ENCODE measurements around the gene DAGLA. TPM values are rescaled to one million over a fixed set of nuclear protein-coding genes. Genes with fewer than 3 reads are reported as not detected.

DAGLA gene
- total RNA-seq, 2 donors from 2014 or later = 7.0 to 9.9 TPM

DNA sequence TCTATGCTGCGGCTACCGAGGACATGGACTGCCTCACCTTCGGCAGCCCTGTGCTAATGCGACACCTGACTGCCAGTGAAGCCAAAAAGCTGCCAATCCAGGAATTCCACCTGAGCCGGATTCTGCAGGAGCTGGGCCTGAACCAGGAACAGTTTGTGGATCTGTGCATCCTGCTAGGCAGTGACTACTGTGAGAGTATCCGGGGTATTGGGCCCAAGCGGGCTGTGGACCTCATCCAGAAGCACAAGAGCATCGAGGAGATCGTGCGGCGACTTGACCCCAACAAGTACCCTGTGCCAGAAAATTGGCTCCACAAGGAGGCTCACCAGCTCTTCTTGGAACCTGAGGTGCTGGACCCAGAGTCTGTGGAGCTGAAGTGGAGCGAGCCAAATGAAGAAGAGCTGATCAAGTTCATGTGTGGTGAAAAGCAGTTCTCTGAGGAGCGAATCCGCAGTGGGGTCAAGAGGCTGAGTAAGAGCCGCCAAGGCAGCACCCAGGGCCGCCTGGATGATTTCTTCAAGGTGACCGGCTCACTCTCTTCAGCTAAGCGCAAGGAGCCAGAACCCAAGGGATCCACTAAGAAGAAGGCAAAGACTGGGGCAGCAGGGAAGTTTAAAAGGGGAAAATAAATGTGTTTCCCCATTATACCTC lies 115.8 kb downstream of the DAGLA start:
- ATAC-seq (no peak), DNase-seq (no peak)
- Histone ChIP-seq H3K36me3 (replicated peaks in 1 of 2; ENCODE audit: insufficient read depth in 1 of 2, low read depth in 2 of 2) (peaks cover 0 to 5% of the 10 kb centered on the region in 2 donors), H3K4me3 (no peak overlapping the region), H3K9me3 (no peaks in the 10 kb centered on the region), H3K27me3 (no peaks in the 10 kb centered on the region), H3K27ac (no peak overlapping the region), H3K4me1 (peaks cover 25% of the 10 kb centered on the region)
- intact Hi-C loops (cut with DNase I) = no loop called here
- WGBS, 2 donors = 86 to 87% methylated on average over 9 to 18 of the region's 18 CpGs
- no peak for TF ChIP-seq POLR2A (IDR thresholded peaks at IDR 0.05)
- TF ChIP-seq, protein P1, sequence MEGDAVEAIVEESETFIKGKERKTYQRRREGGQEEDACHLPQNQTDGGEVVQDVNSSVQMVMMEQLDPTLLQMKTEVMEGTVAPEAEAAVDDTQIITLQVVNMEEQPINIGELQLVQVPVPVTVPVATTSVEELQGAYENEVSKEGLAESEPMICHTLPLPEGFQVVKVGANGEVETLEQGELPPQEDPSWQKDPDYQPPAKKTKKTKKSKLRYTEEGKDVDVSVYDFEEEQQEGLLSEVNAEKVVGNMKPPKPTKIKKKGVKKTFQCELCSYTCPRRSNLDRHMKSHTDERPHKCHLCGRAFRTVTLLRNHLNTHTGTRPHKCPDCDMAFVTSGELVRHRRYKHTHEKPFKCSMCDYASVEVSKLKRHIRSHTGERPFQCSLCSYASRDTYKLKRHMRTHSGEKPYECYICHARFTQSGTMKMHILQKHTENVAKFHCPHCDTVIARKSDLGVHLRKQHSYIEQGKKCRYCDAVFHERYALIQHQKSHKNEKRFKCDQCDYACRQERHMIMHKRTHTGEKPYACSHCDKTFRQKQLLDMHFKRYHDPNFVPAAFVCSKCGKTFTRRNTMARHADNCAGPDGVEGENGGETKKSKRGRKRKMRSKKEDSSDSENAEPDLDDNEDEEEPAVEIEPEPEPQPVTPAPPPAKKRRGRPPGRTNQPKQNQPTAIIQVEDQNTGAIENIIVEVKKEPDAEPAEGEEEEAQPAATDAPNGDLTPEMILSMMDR (IDR thresholded peaks at IDR 0.05) = no peak

MicroRNA genes within 50 kb of the gene (microRNA counts, 767-probe panel; counts per million panel counts)
- microRNA hsa-miR-611 = 0 to 736 counts per million in 2 donors

Other genes starting within 250 kb of the DAGLA start
- gene LRRC10B, start 171.6 kb upstream of the DAGLA start, total RNA-seq = 1 to 10 TPM; 1.6 to 2.9 TPM
- gene SYT7, start 99.3 kb upstream of the DAGLA start, total RNA-seq = 10 to 100 TPM in 1 of 2 donors, 1 to 10 TPM in 1; 8.6 to 12.2 TPM
- 10 to 100 TPM; 33.2 to 47.5 TPM for gene MYRF, start 72.2 kb downstream of the DAGLA start, total RNA-seq
- gene TMEM258, start 112.2 kb downstream of the DAGLA start, total RNA-seq = 10 to 100 TPM in 1 of 2 donors, 1 to 10 TPM in 1; 8.6 to 29.1 TPM
- gene FEN1, start 112.5 kb downstream of the DAGLA start, total RNA-seq = 1 to 10 TPM; 2.6 to 3.4 TPM
- 1 to 10 TPM; 4.6 to 7.0 TPM for gene FADS1, start 136.6 kb downstream of the DAGLA start, total RNA-seq
- gene FADS2, start 147.9 kb downstream of the DAGLA start, total RNA-seq = 1 to 10 TPM; 2.0 to 4.4 TPM
- 10 to 100 TPM; 30.9 to 33.0 TPM for gene FADS3, start 211.2 kb downstream of the DAGLA start, total RNA-seq
- 10 to 100 TPM in 1 of 2 donors, 1 to 10 TPM in 1; 5.4 to 11.5 TPM for gene RAB3IL1, start 237.2 kb downstream of the DAGLA start, total RNA-seq